HK-2 (cell line): Measurements from ENCODE around the gene STARD3NL.

Experiments used
- DNase-seq: peaks from one replicate; pipeline ENCODE4 v3.0.0-alpha.2; 2018; ENCODE audit not compliant: unreplicated experiment

The STARD3NL gene

DNA sequence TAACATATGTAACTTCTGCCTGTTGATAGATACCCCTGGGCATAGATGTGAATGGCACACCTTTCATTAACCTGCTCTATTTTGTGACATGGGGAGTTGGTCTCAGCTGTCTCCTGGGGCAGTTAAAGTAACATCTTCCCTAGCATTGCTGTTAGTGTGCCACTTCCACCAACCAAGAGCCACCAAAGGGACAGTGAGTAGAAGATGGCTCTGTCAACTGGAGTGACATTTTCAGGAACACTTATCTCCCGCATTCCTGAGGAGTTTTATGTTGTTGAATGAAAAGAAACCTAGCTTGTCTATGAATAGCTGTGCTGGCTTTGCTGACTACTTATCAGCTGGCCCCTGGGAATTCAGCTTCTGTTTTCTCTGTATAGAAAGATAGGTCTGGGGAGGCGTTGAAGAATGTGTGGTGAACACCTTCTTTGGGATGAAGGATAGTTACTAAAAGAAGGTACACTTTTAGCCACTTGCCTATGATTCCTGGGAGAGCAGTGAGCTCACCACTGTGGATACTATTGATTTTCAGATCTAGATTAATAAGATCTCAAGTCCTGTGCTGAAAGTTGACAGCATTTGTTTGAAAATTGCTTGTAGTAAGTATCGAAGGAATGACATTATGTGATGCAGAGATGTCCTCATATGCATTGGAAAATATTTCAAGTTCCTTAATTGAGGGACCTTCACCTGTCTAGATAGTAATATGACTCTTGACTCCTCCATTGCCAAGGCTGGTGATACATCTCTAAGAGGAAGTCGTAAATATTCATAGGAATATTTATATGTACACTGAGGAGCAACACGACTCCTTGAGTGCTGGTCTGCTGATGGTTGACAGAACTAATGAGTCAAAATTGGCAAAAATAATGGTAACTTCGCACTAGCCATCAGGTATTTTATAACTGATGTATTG is 7.6 kb downstream of the STARD3NL start:
- DNase-seq = no peak

DNA sequence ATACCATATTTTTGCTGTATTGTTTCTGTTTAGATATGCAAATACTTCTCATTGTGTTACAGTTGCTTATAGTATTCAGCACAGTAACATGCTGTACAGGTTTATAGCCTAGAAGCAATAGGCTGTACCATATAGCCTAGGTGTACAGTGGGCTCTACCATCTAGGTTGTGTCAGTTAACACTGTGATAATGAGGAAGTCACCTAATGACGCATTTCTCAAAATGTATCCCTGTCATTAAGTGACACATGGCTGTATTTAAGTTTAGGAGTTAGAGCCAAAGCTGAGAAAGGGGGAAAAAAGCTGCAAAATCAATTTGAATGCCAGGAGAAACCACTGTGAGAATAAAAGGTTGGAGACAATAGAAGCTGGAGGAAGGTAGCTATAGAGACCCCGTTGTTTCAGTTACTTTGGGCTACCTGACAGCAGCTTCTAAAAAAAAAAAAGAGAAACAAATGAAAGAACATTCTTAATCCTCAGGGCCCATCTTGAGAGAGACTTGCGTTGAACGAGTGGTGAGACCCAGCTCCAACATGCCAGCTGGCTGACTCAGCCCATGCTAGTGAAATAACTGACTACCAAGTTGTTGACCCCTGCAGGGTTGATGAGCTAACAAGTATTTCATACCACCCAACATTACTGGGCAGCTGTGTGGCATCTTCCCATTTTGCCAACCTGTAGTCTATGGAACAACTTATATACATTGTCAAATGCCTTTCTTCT is 8.7 kb downstream of the STARD3NL start:
- peak; percentile 54 for DNase-seq

DNA sequence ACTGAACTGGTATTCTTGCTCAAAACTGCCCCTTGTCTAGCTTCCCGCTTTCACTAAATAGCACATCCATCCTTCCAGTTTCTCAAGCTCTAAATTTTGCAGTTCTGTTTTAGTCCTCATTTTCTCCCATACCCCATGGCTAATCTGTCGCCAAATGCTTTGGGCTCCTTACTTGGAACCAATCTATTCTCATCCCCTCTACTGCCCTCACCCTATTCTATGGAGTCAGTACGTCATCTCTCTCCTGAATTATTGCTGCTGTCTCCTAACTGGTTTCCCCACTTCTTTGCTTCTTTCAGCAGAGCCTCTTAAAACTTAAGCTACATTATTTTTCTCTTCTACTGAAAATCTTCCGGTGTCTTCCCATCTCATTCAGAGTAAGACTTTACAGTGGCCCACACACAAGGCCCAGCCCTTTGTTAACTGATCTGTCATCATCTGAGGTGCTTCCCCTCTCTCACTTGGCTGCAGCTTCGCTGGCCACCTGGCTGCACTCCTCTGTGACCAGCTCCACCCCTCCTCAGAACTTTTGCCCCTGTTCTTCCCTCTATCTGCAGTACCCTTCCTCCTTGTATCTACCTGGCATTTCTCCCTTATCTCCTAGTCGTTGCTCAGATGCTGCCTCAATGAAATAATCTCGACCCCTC is 9.9 kb downstream of the STARD3NL start:
- DNase-seq = no peak

DNA sequence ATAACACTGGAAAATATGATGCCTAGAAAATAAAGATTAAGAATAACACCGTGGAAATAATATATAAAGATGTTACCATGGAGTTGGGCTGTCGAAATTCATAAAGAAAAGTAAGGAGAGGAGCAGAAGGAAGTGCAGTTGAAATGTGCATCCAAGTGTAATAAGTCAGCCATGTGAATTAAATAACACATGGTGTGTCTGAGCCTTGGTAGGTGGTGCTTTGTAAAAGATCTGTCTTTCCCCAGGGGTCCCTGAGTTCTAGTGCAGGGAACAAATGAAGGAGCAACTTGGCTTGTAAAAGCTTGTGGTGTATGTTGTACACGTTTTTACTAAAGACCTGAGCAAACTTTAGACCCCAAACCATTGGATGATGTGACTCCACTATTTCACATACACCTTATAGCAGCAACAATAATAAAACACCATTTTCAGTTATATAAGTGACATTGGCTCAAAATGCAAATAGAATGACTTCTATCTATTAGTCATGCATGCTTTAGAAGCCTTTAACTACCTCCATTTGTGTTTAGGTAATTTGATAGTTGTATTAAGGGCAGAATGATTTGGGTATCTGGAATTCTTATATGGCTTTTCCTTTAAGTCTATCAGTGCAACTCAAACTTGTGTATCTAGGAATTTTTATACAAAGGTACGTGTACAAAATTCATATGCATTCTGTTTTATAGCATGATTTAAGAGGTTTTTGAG is 11.3 kb downstream of the STARD3NL start:
- no peak for DNase-seq

DNA sequence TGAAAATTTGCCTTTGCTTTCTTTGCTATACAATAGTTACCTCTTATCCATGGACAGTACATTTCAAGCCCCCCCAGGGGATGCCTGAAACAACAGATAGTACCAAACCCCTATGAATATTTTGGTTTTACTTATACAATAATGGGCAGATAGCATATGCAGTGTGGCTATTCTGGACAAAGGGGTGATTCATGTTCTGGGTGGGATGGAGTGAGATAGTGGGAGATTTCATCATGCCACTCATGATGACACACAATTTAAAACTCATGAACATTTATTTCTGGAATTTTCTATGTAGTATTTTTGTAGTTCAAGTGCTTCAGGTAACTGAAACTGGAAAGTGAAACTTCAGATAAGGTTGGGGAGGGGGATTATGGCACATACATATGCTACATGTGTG is 12.0 kb downstream of the STARD3NL start:
- DNase-seq = no peak

DNA sequence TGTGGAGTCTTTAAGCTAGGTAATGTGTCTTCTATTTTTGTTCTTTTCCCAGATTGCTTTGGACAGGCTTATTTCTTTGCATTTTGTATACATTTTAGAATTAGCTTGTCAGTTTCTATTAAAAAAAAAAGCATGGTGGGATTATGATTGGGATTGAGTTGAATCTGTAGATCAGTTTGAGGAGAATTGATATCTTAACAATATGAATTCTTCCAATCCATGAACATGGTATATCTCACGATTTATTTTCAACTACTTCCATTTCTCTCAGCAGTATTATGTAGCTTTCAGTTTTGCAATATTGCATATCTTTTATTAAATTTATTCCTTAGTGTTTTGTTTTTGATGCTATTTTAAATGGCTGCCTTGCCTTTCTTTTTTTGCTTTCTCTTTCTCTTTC is 13.7 kb downstream of the STARD3NL start:
- no peak for DNase-seq

DNA sequence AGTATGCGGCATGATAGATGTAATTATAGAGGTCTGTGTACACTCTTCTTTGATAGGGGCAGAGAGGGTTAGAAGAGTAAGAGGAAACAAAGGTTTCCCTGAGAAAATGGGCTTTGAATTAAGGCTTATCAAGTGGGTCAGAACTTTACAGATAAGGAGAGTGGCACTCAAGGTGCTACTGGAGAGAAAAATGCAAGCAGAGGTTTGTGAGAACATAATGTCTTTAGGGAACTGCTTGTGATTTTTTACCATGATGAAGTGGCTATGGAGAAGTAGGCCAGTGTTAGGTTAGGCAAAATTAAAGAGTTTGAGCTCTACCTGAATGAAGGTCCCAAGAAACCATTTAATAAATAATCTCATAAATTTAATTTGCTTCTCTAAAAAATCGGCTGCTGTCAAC is 14.3 kb downstream of the STARD3NL start:
- DNase-seq = no peak

DNA sequence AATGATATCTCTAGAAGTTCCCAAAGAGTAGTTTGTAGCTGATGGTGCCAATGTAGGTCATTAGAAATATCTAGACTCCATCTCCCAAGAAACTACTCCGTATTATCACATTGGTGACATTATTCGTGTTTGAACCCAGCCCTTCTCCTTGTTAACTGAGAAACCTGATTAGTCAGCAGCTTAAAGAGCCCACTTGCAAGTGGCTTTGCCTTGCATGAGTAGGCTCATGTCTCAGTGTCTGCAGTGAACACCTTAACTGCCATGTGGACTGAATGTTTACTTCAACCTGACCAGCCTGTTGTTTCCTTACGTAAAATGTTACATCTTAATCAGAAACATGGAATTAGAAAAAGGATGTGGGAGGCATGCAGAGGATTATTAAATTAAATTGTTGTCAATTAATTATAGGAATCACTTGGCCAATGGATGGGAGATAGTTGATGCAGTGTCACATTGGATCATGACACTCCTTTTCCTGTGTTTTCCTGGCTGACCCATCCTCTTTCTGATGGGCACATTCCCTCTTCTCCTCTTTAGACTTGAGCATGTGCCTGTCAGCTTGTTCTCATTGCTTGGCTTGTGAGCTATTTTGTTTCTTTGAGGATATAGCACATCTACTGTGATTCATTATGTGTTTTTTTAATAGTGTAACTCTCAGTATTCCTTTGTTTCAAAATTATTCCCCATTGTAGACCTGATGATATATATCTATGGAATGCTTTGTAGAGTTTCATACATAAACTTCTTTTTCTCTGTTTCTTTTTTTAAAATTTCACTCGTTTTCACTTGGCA is 18.0 kb downstream of the STARD3NL start:
- DNase-seq = no peak

DNA sequence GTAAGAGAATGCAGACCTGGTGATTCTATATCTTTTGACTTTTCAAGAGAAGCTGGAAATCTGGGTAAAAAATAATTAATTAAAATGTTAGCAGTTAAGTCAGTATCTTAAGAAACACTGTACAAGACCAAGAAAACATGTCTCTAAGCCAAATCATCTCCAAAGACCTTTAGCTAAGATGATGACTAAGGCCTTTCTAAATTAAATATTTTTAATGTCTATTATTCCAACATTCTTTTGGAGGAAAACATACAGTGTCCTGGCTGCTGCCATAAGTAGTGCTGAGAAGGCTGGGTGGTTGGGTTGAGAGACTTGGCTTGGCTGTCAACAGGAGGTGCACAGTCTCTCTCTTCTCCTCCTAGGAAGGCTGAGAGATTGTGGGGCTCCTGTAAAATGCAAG is 20.3 kb downstream of the STARD3NL start:
- no peak for DNase-seq

DNA sequence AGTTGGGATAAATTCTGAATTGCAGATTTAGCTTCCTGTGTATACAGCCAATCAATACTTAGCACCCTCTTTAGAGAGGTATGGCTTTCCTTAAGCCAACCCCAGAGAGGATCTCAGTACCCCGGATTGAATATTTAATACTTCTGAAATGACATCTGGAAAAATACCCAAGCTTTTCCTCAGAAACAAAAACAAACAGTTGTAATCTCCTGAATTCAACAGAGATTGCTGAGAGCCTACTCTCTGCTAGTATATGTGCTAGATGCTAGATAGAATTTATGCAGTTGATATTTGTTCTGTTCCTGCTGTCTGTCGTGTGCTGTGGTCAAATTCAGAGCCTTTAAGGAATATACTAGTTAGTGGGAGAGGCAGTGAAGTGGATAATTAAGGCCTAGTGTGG is 21.1 kb downstream of the STARD3NL start:
- DNase-seq = no peak

DNA sequence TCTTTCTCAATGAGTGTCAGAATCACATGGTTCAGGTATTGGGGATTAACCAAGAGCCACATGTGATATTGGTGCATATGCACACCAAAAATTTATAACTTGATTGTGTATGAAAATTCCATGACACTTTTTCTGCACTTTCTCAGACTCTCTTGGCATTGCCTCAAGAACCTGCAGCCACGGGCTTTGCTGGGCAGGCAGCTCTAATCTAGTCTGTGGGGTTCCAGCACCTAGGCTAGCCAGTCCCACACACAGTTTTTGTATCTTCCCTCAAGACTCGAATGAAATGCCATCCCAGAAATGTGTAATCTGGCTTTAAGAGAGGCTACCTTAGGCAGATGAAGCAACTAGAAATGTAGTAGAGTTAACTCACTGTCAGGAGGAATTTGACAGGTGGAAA is 21.7 kb downstream of the STARD3NL start:
- no peak for DNase-seq

DNA sequence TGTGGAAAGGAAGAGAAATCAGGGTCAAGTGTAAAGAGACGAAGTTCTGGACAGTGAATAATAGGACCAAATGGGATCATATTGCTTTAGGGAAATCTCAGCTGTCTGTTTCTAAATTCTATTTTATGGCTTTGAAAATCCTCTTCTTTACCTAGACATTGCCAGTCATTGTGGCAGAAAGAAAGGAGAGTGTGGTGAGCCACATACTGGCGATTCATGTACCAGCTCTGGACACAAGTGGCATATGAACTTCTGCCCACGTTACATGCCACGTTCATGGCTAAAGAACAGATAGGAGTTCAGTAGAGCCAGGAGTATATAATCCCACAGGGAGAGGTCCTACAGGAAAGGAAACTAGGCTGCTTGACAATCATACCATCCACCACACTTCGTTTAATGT is 28.0 kb downstream of the STARD3NL start:
- DNase-seq = no peak

DNA sequence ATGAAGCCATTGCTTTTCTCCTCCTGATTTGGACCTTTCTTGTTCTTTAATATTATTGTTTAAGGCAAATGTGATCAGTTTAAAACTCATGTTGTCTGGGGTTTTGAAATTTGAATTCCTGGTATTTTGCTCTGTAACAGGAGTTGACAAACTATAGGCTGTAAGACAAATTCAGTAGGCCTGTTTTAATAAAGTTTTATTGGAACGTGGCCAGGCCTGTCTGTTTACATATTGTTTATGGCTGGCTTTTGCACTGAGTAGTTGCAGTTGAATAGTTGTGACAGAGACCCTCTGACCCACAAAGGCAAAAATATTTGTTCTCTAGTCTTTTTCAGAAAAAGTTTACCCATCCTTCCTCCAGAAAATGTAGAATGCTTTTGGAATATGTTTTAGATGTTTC is 29.8 kb downstream of the STARD3NL start:
- DNase-seq = no peak

DNA sequence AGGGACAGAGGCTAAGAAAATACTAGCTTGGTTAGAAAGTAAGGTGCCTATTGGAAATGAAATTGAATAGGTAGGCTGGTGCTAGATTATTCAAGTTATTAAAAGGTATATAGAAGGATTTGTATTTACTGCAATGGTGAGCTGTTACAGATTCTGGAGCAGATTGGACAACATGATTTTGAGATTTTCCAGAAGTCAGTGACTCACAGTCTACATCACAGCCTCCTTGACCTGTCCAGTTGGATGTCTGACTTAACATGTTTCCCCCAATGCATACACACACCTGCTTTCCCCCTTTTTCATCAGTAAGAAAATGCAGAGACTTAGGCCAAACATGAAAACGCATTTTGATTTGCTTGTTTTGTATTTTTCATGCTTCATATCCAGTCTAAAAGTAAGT is 33.4 kb downstream of the STARD3NL start:
- DNase-seq = no peak

DNA sequence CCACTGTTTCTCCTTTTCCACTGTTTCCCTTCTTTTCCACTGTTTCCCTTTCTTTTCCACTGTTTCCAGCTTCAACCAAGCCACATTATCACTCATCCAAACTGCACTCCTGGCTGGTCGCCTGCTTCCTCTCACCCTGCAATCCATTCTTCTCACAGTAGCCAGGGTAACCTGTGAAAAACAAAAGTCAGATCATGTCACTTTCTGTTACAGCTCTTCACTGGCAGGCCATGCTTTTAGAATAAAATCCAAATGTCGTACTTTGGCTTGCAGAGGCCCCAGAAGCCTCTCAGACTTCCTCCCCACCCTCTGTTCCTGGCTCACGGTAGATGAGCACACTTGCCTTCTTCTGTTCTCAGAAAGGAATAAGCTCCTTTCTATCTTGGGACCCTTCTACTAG is 33.9 kb downstream of the STARD3NL start:
- DNase-seq = no peak

DNA sequence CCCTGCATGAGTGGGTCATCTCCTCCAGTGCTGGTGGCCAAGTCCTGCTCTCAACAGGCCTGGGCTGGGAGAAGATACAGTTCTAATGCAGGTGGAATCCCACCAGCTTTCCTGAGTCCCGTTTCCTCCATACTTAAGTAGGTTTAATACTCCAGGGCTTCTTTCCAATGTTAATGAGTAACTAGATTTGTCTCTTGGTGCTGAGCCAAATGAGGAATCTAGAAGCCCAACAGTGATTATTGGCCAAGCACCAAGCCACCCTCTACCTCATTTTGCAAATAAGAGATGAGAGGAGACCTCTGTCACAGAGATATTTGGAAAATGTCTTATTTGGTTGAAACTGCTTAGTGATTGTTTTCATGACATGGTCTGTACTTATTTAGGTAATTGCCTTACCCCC is 37.1 kb downstream of the STARD3NL start:
- DNase-seq = no peak

DNA sequence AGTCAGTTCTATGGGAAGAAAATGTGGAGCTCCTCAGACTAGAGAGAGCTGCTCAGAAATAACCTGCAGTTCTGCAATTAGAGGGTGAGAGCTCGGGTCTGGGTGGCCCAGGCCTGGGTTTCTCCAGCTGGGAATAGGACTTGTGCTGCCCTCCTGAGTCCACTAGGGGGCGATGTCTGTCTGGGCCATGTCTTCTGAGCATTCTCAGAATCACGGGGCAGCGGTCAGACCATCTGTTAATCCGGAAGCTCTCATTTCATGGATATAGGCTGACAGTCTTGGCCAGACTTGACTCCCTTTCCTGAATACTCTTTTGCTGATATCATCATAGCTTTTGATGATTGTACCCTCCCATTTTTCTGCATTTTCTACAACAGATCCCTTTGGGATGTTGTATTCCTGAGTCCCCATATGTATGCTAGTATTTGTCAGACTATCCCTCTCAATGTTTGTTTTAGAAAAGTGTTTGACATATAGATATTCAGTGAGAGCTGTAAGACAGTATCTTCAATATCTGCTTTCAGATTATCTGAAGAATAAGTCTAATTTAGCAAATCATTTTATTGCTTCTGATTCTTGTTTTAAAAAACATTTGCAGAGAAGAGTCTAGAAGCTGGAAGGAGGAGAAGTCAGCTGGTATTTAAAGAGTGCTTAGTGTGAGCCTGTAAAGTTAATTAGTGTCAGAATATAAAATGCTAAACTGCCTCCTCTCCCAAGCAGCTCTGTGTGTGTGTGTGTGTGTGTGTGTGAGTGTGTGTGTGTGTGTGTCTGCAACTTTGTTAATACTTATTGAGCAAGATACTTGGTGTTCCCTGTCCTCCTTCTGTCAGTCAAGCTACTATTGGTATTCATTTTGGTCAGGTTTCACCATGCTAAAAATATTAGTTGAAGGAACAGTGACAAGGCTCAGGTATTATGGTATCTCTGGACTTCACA is 38.0 kb downstream of the STARD3NL start:
- DNase-seq = peak; percentile 64

DNA sequence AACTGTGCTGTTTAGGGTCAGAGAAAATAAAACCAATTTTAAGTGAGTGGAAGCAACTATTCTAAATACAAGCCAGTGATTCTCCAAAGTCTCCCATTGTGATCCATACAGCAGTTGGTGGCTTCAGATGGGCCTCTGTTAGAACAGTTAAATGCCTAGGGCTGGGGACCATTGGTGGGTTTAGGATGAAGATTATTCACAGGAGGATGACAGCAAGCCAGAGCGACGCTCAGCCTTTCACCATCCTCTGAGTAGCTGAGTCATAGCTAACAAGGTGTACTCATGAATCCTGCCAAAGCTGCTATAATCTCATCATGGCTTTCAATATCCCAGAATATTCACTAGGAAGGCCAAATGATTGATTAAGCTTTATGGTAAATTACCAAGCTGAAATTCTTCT is 39.6 kb downstream of the STARD3NL start:
- DNase-seq = no peak

DNA sequence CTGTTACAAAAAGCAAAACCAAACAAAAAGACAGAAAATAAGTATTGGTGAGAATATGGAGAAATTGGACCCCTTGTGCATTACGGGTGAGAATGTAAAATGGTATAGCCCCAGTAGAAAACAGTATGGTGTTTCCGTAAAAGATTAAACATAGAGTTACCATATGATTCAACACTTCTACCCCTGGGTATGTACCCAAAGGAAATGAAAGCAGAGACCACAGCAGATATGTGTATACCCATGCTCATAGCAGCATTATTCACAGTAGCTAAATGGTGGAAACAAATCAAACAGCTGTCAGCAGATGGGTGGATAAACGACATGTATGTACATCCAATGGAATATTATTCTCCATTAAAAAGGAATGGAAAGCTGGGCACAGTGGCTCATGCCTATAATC is 42.4 kb downstream of the STARD3NL start:
- no peak for DNase-seq

DNA sequence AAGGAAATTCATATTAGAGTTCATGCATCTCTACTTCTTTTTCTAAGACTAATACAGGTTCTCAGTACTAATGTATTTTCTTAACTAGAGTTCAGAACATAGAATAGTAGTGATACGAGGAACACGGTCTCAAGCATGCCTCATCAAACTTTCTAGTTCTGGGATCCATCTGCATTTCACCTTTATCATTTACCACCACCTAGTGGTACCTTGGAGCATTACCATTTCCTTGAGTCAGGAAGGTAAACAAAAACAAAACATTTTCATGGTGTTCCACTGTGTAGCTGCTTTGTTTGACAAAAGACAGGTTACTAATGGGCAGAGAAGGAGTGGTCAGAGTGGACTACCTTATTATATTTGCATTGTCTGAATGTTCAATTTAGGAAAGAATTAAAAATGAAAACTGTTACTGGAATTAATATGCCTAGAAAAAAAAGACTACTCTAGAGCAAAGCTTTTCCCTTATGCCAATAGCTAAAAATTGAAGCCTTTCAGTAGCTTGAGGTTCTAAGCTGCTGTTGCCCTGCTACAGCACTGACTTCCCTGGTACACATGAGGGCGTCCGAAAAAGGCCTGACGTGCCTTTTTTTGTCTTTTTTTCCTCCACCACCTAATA is 44.5 kb downstream of the STARD3NL start:
- DNase-seq = no peak
